Measurements from ENCODE around the gene CDYL. TPM values are rescaled to one million over a fixed set of nuclear protein-coding genes. Genes with fewer than 3 reads are reported as not detected.

Gene CDYL
- total RNA-seq, 2 donors from 2014 or later = 38.7 to 38.8 TPM

- intact Hi-C loops (cut with DNase I) = no loop called here
- DNase-seq (ENCODE audit: low spot score) = no peak
Observed at GRCh38 chr6:4799912-4800311, 23.7 kb downstream of the CDYL start.

- intact Hi-C loops (cut with DNase I) = no loop called here
- no peak for DNase-seq (ENCODE audit: low spot score)
Observed at GRCh38 chr6:4800662-4801061, 24.5 kb downstream of the CDYL start.

GRCh38 chr6:4801491-4802110 lies 25.4 kb downstream of the CDYL start:
- intact Hi-C loops (cut with DNase I) = no loop called here

DNA sequence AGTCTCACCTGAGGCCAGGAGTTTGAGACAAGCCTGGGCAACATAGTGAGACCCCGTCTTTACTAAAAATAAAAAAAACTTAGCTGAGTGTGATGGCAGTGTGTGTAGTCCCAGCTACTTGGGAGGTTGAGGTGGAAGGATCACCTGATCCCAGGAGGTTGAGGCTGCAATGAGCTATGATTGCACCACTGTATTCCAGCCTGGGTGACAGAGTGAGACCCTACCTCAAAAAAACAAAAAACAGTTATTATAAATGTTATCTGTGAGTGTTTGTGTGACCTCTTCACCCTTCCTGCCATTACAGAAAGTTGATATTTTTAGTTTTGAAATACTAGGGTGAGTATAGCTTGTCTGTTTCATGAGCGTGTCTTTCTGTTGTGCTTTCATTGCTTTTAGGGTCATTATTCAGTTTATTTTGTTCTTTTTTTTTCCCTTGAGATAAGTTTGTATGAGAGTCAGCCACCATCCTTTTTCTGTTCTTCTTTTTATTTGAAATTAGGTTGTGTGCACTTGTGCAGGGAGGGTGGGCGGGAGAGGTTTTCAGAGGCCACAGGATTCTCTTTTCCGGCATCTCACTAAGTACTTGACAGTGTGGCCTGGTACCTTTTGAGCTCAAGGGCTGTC lies 26.2 kb downstream of the CDYL start:
- no peak for DNase-seq (ENCODE audit: low spot score)
- intact Hi-C loops (cut with DNase I) = no loop called here

More at GRCh38 chr6:4801491-4802110, 25.4 kb downstream of the CDYL start:
- no peak for DNase-seq (ENCODE audit: low spot score)

- DNase-seq (ENCODE audit: low spot score) = no peak
- intact Hi-C loops (cut with DNase I) = no loop called here
Observed at GRCh38 chr6:4803343-4803744, 27.1 kb downstream of the CDYL start.

GRCh38 chr6:4804095-4804494 lies 27.9 kb downstream of the CDYL start:
- intact Hi-C loops (cut with DNase I) = no loop called here
- DNase-seq (ENCODE audit: low spot score) = no peak

DNA sequence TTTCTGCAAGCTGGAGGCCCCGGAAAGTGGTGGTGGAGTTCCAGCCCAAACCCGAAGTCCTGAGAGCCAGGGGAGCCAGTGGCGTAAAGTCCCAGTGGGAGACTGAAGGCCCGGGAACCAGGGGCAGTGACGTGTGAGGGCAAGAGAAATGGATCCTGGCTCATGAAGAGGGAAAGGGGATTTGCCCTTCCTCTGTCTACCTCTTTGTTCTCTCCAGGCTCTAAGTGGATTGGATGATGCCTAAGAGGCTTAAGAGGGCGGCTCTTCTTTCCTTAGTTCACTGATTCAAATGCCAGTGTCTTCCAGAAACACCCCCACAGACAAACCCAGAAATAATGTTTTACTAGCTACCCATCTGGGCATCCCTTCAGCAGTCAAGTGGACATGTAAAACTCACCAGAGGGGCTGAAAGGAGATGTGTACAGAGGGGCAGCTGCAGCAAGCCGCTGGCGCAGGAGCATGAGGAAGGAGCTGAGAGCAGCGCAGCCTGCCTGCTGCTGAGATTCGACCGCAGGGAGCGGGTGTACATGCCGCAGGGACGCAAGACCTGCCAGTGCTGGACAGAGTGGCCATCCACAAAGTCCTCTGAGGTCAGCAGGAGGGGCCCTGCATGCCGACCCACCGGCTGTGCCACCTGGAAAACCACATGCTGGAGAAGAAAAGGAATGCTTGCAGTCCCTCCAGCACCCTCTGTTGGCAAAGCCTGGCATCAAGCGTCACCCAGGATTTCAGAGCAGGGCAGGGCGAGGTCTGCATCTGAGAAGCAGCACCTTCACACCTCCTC lies 29.5 kb downstream of the CDYL start:
- no peak for DNase-seq (ENCODE audit: low spot score)
- intact Hi-C loops (cut with DNase I) = no loop called here

- no peak for DNase-seq (ENCODE audit: low spot score)
- intact Hi-C loops (cut with DNase I) = no loop called here
Observed at GRCh38 chr6:4806337-4806725, 30.1 kb downstream of the CDYL start.

DNA sequence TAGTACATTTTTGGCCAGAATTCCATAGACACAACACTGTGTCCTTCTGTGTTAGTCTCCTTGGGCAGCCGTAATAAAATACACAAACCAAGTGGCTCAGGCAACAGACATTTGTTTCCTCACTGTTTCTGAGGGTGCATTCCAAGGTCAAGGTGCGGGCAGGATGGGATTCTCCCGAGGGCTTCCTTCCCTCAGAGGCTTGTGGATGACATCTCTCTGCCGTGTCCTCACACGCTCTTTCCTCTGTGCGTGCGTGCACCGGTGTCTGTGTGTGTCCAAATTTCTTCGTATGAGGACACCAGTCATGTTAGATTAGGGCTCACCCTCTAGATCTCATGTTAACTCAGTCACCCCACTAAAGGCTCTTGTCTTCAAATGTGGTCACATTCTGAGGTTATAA lies 30.6 kb downstream of the CDYL start:
- intact Hi-C loops (cut with DNase I) = no loop called here
- DNase-seq (ENCODE audit: low spot score) = no peak

DNA sequence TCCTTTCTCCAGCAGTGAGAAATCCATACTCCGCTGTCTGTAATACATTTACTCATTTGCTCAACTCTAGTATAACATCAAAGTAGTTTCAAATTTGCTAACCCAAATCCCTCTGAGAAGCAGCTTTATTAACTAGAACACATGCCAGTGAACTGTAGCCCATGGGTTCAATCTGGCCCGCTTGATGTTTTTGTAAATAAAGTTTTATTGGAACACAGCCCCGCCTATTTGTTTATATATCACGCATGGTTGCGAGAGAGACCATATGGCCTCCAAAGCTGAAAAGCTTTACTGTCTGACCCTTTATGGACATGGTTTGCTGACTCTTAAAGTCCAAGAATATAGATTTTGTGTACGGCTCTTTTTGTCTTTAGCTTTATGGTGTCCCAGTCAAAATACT lies 32.2 kb downstream of the CDYL start:
- no peak for DNase-seq (ENCODE audit: low spot score)
- intact Hi-C loops (cut with DNase I) = no loop called here

GRCh38 chr6:4809999-4810918 lies 34.1 kb downstream of the CDYL start:
- intact Hi-C loops (cut with DNase I) = no loop called here
- DNase-seq (ENCODE audit: low spot score) = no peak

DNA sequence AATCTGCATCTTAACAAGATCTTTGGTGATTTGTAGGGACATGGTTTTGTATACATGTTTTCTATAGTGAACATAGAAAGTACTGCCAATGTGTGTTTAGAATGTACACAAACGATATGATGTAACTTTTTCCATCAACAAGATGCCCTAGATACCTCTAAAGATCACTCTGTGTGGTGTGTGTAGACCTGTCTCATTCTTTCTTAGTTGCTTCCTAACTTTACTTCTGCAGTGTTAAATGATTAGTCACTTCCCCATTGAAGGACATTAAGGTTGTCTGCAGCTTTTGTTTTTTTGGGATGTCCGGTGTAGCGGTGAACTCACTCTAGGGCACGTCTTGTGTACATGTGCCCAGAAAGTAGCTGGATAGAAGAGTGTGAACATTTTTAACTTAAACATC lies 35.9 kb downstream of the CDYL start:
- intact Hi-C loops (cut with DNase I) = no loop called here

GRCh38 chr6:4813055-4813454 lies 36.9 kb downstream of the CDYL start:
- no peak for DNase-seq (ENCODE audit: low spot score)
- intact Hi-C loops (cut with DNase I) = no loop called here

More for the DNA sequence above, 35.9 kb downstream of the CDYL start:
- DNase-seq (ENCODE audit: low spot score) = no peak

DNA sequence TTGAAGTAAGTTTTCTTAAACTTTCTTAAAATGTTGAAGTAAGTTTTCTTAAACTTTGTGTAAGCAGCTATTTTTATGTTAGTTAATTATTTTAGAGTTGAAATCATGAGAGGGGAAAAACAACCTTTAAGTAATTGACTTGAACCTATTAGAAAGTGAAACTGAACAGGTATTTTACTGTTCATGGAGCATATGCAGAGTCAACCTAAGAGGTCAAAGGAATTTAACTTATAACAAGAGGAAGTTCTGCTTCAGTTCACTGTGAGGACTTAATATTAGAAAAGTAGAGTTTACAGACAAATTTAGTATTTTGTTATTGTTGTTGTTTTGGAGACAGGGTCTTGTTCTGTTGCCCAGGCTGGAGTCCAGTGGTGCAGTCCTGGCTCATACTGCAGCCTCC lies 38.0 kb downstream of the CDYL start:
- intact Hi-C loops (cut with DNase I) = no loop called here
- no peak for DNase-seq (ENCODE audit: low spot score)

DNA sequence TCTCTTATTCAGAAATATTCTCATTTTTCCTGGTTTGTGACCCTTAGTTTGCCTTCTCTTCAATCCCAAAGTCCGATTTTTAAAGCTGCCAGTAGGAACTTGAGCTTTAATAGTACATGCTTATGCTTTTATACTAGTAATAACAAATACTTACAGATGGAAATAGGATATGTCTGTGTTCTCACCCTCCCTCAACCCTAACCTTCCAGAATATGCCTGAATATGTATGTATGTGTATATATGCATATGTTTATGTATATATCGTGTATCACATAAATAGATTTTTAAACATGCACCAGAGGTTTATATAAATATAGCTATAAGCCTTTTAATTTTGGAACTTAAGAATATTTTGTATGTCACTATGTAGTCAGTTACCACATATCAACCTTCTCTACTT lies 38.8 kb downstream of the CDYL start:
- no peak for DNase-seq (ENCODE audit: low spot score)
- intact Hi-C loops (cut with DNase I) = no loop called here

GRCh38 chr6:4815584-4815983 lies 39.4 kb downstream of the CDYL start:
- intact Hi-C loops (cut with DNase I) = no loop called here
- no peak for DNase-seq (ENCODE audit: low spot score)

GRCh38 chr6:4816904-4817303 lies 40.7 kb downstream of the CDYL start:
- intact Hi-C loops (cut with DNase I) = no loop called here
- no peak for DNase-seq (ENCODE audit: low spot score)

DNA sequence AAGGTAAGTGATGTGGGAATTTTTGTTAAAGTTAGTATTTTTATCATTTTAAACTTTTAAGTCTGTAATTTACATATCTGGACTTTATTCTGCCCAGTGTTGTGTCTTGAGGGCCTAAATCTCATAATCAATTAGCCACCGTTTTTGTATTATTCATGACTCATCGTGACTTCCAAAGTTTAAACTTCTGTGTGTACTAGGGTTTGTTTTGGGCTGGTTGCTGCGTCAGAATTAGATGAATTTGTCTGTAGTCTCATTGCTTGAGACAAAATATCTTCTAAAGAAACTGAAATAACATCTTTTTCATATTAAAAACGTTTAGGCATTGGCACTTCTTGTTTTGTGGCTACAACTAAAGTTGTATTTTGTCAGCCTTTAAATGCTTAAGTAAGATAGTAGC lies 41.3 kb downstream of the CDYL start:
- intact Hi-C loops (cut with DNase I) = no loop called here

GRCh38 chr6:4818272-4818938 lies 42.2 kb downstream of the CDYL start:
- no peak for DNase-seq (ENCODE audit: low spot score)
- intact Hi-C loops (cut with DNase I) = no loop called here

More for the DNA sequence above, 41.3 kb downstream of the CDYL start:
- DNase-seq (ENCODE audit: low spot score) = no peak

Data from posterior vena cava (tissue), 2 donors.